Psoas muscle (tissue), 8 donors: ENCODE data around the gene LRRN2. TPM values are rescaled to one million over a fixed set of nuclear protein-coding genes. Genes with fewer than 3 reads are reported as not detected.
"Not testable (repeated sequence)": the region's sequence is repeated elsewhere in the genome, so short reads cannot be mapped to it uniquely, and the experiment has no call there.

Experiments used
- ATAC-seq, 4 donors: fragments of 200-7000 bp; cut with Tn5 transposase; one replicate each; pipeline ENCODE4 v1.9.1; 2020; ENCODE audit warnings: moderate library complexity in 3 of 4, mild to moderate bottlenecking in 2 of 4
- DNase-seq, 2 donors: peaks; one replicate each; pipeline ENCODE4 v3.0.0-alpha.2; 2020
- H3K27ac ChIP-seq: fragments of 200-600 bp; one replicate; pipeline ENCODE4 v1.8.0; 2022
- H3K27me3 ChIP-seq, 3 donors: fragments of 200-600 bp in 1 of 3; one replicate each; pipeline versions ENCODE4 v1.6.1 to v1.8.0; 2013 to 2022; ENCODE audit warnings: low read length in 2 of 3, mild to moderate bottlenecking in 2 of 3, moderate library complexity in 1 of 3; ENCODE audit not compliant: insufficient read depth in 3 of 3
- H3K36me3 ChIP-seq, 2 donors: fragments of 200-600 bp in 1 of 2; one replicate each; pipeline versions ENCODE4 v1.6.1 to v1.8.0; 2013 to 2022; ENCODE audit warnings: low read depth in 1 of 2, mild to moderate bottlenecking in 1 of 2, moderate library complexity in 1 of 2; ENCODE audit not compliant: insufficient read depth in 1 of 2
- H3K4me1 ChIP-seq: fragments of 200-600 bp; one replicate; pipeline ENCODE4 v1.8.0; 2022
- H3K4me3 ChIP-seq: fragments of 200-600 bp; one replicate; pipeline ENCODE4 v1.8.0; 2022; ENCODE audit warnings: mild to moderate bottlenecking
- H3K9me3 ChIP-seq: fragments of 200-600 bp; one replicate; pipeline ENCODE4 v1.8.0; 2022
- CTCF ChIP-seq: fragments of 200-600 bp; IDR thresholded peaks from one replicate; pipeline ENCODE4 v1.8.0; 2022; ENCODE audit warnings: antibody characterized with exemption
- WGBS, 3 donors: extraction: QIAGEN DNeasy Blood & Tissue Kit; methylation state at CpG; one replicate each; pipeline versions ENCODE4 v1.1.6 to v1.1.7; 2013; 5-methylcytosine and 5-hydroxymethylcytosine counted together
- intact Hi-C, 2 donors: fragments of 100-400 bp; cut with DNase I; formaldehyde crosslinking; loops; one replicate each; pipeline versions ENCODE4 v1.11.0 to v1.14.2; 2022
- polyA plus RNA-seq, 3 donors: library from polyadenylated mRNA; stranded (reverse); fragments of 200-250 nt; gene quantifications; one replicate each; pipeline ENCODE4 v1.2.3, GENCODE V29; 2013
- total RNA-seq, 4 donors: library from RNA; stranded (reverse); fragmentation: NEBNext Ultra II Directional in 2 of 4; extraction: Animal tissue kit (Norgen Biotek cat#: 25700) in 2 of 4; gene quantifications; one replicate each; pipeline versions ENCODE4 v1.2.1 to v1.2.4, GENCODE V29; 2021 to 2023
- donor health status: healthy with polysubstance abuse.
- donor health status: DM: no; HTN: no; CAD: no; lungs with moderate emphysema.
- donor health status: Bipolar disorder and iron deficiency.
- donor health status: healthy.
- donor health status: DM: yes; HTN: yes; CAD: no.
- donor health status: DM: no; HTN: no; CAD: no.
- donor health status: DM: no; HTN: no; CAD: no.
- donor health status: DM: yes; HTN: yes; CAD: no.

LRRN2 gene
- total and polyA plus RNA-seq, 7 donors, result 0.71 to 2.2 (median 0.94) TPM

- 71 to 76% (median 72%) methylated on average over 5 of the region's 5 CpGs for WGBS, 3 donors
- TF ChIP-seq CTCF, result no peak
- intact Hi-C loops, result no loop called here
These were observed 10.2 kb upstream of the LRRN2 start for GRCh38 chr1:204695692-204696091.

GRCh38 chr1:204694145-204694544, 8.6 kb upstream of the LRRN2 start:
- peaks cover 0 to 2% (median 0%) of the 10 kb centered on the region in 3 donors for H3K27me3 ChIP-seq
- DNase-seq, result no peak
- no peak overlapping the region for H3K4me3 ChIP-seq
- intact Hi-C loops, result loop anchor here in 1 of 2 donors (5.0 kb wide), 1 partner anchor 122 kb away; no protein-coding TSS in a partner anchor
- no peak overlapping the region for H3K27ac ChIP-seq
- TF ChIP-seq CTCF, result no peak
- no peaks in the 10 kb centered on the region for H3K9me3 ChIP-seq
- no peaks in the 10 kb centered on the region for H3K36me3 ChIP-seq
- ATAC-seq, result no peak
- H3K4me1 ChIP-seq, result no peaks in the 10 kb centered on the region
- 77 to 81% (median 80%) methylated on average over 7 of the region's 7 CpGs for WGBS, 3 donors

More at GRCh38 chr1:204695692-204696091, 10.2 kb upstream of the LRRN2 start:
- H3K4me1 ChIP-seq, result no peaks in the 10 kb centered on the region
- H3K4me3 ChIP-seq, result no peak overlapping the region
- DNase-seq, result no peak
- peaks cover 0 to 3% (median 2%) of the 10 kb centered on the region in 3 donors for H3K27me3 ChIP-seq
- no peak for ATAC-seq
- no peaks in the 10 kb centered on the region for H3K36me3 ChIP-seq
- H3K9me3 ChIP-seq, result no peaks in the 10 kb centered on the region
- H3K27ac ChIP-seq, result no peak overlapping the region

- no peaks in the 10 kb centered on the region for H3K4me1 ChIP-seq
- intact Hi-C loops, result loop anchor here in 1 of 2 donors (5.0 kb wide), 1 partner anchor 121 kb away; no protein-coding TSS in a partner anchor
- no peak overlapping the region for H3K4me3 ChIP-seq
- H3K9me3 ChIP-seq, result no peaks in the 10 kb centered on the region
- TF ChIP-seq CTCF, result no peak
- no peaks in the 10 kb centered on the region for H3K36me3 ChIP-seq
- DNase-seq, result no peak
- peaks cover 0 to 7% (median 0%) of the 10 kb centered on the region in 3 donors for H3K27me3 ChIP-seq
- ATAC-seq, result no peak
- H3K27ac ChIP-seq, result no peak overlapping the region
- WGBS, 3 donors, result 60 to 68% (median 64%) methylated on average over 7 of the region's 7 CpGs
These were observed 7.4 kb upstream of the LRRN2 start for GRCh38 chr1:204692841-204693356.

GRCh38 chr1:204692325-204692840, 6.8 kb upstream of the LRRN2 start:
- intact Hi-C loops, result loop anchor here in 1 of 2 donors (5.0 kb wide), 1 partner anchor 120 kb away; no protein-coding TSS in a partner anchor
- H3K4me1 ChIP-seq, result no peaks in the 10 kb centered on the region
- H3K4me3 ChIP-seq, result no peak overlapping the region
- ATAC-seq (no peak), DNase-seq (no peak)
- H3K27ac ChIP-seq, result no peak overlapping the region
- H3K27me3 ChIP-seq, result peaks cover 0 to 11% (median 0%) of the 10 kb centered on the region in 3 donors
- 53 to 76% (median 56%) methylated on average over 1 of the region's 1 CpG for WGBS, 3 donors
- no peaks in the 10 kb centered on the region for H3K9me3 ChIP-seq
- H3K36me3 ChIP-seq, result no peaks in the 10 kb centered on the region
- TF ChIP-seq CTCF, result no peak

GRCh38 chr1:204691328-204691730, 5.8 kb upstream of the LRRN2 start:
- intact Hi-C loops, result loop anchor here in 1 of 2 donors (5.0 kb wide), 1 partner anchor 119 kb away; no protein-coding TSS in a partner anchor

More at GRCh38 chr1:204691328-204691730, 5.8 kb upstream of the LRRN2 start:
- not testable (repeated sequence) for H3K36me3 ChIP-seq, DNase-seq, H3K4me3 ChIP-seq, H3K9me3 ChIP-seq, H3K4me1 ChIP-seq, H3K27ac ChIP-seq, ATAC-seq
- peaks cover 0 to 21% (median 0%) of the 10 kb centered on the region in 3 donors for H3K27me3 ChIP-seq
- WGBS, 3 donors, result 83 to 86% (median 84%) methylated on average over 6 of the region's 6 CpGs
